Measurements from ENCODE around the gene RAD51B.

DNA sequence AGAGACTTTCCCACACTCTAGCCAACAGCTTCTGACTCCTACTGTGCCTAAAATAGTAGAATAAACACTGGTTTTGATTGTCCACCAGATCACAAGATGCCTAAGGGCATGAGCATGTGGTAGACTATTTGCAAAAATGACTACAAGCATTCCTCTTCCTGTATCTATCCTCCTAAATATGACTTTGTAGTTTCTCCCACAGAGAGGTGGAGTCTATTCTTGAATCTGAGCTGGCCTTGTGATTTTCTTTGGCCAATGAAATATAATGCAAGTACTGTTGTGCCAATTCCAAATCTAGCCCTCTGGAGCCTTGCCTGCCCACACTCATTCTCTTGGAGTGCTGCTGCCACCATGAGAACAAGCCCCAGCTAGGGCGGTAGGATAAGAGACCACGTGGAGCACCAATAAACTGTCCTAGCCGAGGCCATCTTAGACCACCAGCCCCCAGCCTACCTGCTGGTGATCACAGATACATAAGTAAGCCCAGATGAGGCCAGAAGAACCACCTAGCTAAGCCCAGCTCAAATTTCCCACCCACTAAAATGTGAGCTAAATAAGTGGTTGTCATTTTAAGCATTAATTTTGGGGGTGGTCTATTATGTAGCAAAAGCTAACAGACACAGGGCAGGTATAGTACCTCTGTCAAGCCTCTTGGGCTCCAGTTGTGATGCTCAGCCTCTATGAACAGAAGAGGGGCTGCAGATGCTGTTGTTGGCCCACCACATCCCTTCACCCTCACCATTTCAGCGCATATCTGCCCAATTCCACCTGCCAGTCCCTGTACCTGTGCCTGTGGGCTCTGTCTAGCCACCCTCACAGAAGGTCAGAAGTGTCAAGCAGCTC, 955.4 kb downstream of the RAD51B start:
- TF ChIP-seq EZH2 (optimal IDR thresholded peaks at IDR 0.05; ENCODE audit: low read depth, low read length) = no peak
- TF ChIP-seq, protein P1, sequence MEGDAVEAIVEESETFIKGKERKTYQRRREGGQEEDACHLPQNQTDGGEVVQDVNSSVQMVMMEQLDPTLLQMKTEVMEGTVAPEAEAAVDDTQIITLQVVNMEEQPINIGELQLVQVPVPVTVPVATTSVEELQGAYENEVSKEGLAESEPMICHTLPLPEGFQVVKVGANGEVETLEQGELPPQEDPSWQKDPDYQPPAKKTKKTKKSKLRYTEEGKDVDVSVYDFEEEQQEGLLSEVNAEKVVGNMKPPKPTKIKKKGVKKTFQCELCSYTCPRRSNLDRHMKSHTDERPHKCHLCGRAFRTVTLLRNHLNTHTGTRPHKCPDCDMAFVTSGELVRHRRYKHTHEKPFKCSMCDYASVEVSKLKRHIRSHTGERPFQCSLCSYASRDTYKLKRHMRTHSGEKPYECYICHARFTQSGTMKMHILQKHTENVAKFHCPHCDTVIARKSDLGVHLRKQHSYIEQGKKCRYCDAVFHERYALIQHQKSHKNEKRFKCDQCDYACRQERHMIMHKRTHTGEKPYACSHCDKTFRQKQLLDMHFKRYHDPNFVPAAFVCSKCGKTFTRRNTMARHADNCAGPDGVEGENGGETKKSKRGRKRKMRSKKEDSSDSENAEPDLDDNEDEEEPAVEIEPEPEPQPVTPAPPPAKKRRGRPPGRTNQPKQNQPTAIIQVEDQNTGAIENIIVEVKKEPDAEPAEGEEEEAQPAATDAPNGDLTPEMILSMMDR (IDR thresholded peaks at IDR 0.05; ENCODE audit: low read length) = no peak
